Common myeloid progenitor, CD34-positive (primary cell): ENCODE data around the gene NOX5.

ENCODE experiments used
- CTCF ChIA-PET: fragments of 350-600 bp; sonication (Branson Sonifier 250); formaldehyde crosslinking; loops from one replicate; lab custom pipeline; 2021; ENCODE audit warnings: antibody characterized with exemption; lab: Charles Lee
- POLR2A ChIA-PET: fragments of 350-600 bp; sonication (Branson Sonifier 250); formaldehyde crosslinking; loops from one replicate; lab custom pipeline; 2021; ENCODE audit warnings: antibody characterized with exemption; lab: Charles Lee
- DNase-seq, 3 donors: peaks; one replicate each; pipeline versions ENCODE4 v3.0.0 to v3.0.0-alpha.2; 2013
- H3K27ac ChIP-seq, 2 experiments: 1 replicate in 1 of 2; 2 replicates in 1 of 2; pipeline ENCODE4 v1.7.0; 2013; ENCODE audit warnings: inconsistent platforms in 2 of 2, low read length in 2 of 2, mild to moderate bottlenecking in 2 of 2, low read depth in 1 of 2, moderate library complexity in 1 of 2; ENCODE audit not compliant: severe bottlenecking in 2 of 2, insufficient read depth in 1 of 2, poor library complexity in 1 of 2
- H3K27me3 ChIP-seq, 5 experiments: replicated peaks in 2 of 5; 1 replicate in 3 of 5; 2 replicates in 2 of 5; pipeline versions ENCODE4 v1.6.1 to v1.7.0; 2013; ENCODE audit warnings: low read length in 4 of 5, mild to moderate bottlenecking in 2 of 5, moderate library complexity in 2 of 5, inconsistent platforms in 1 of 5; ENCODE audit not compliant: insufficient read depth in 5 of 5, control insufficient read depth in 4 of 5
- H3K36me3 ChIP-seq, 4 experiments: 1 replicate in 2 of 4; 2 replicates in 2 of 4; pipeline versions ENCODE4 v1.6.1 to v1.7.0; 2013; ENCODE audit warnings: low read length in 3 of 4, control low read depth in 1 of 4, mild to moderate bottlenecking in 1 of 4; ENCODE audit not compliant: control insufficient read depth in 4 of 4, insufficient read depth in 4 of 4
- H3K4me1 ChIP-seq, 4 experiments: 1 replicate in 3 of 4; 2 replicates in 1 of 4; pipeline versions ENCODE4 v1.6.1 to v1.7.1; 2013; ENCODE audit warnings: low read length in 3 of 4, mild to moderate bottlenecking in 3 of 4, control low read depth in 1 of 4, inconsistent platforms in 1 of 4, moderate library complexity in 1 of 4; ENCODE audit not compliant: control insufficient read depth in 4 of 4, insufficient read depth in 4 of 4; ENCODE audit errors: control extremely low read depth in 1 of 4
- H3K4me3 ChIP-seq, 7 experiments: 1 replicate in 4 of 7; 2 replicates in 3 of 7; pipeline versions ENCODE4 v1.5.1 to v1.7.0; 2013; ENCODE audit warnings: mild to moderate bottlenecking in 7 of 7, low read length in 6 of 7, moderate library complexity in 6 of 7, inconsistent platforms in 2 of 7, low read depth in 2 of 7, control low read depth in 1 of 7; ENCODE audit not compliant: insufficient read depth in 4 of 7, control insufficient read depth in 1 of 7; ENCODE audit errors: extremely low read depth in 1 of 7
- H3K9me3 ChIP-seq, 5 experiments: 1 replicate in 4 of 5; 2 replicates in 1 of 5; pipeline versions ENCODE4 v1.6.1 to v1.7.1; 2013; ENCODE audit warnings: low read length in 4 of 5, mild to moderate bottlenecking in 2 of 5, inconsistent platforms in 1 of 5, low read depth in 1 of 5, moderate library complexity in 1 of 5; ENCODE audit not compliant: control insufficient read depth in 4 of 5, insufficient read depth in 2 of 5; ENCODE audit errors: control extremely low read depth in 1 of 5
- WGBS: methylation state at CpG from one replicate; pipeline ENCODE4 v1.1.5; 2013; ENCODE audit not compliant: insufficient coverage; 5-methylcytosine and 5-hydroxymethylcytosine counted together

Gene NOX5

DNA sequence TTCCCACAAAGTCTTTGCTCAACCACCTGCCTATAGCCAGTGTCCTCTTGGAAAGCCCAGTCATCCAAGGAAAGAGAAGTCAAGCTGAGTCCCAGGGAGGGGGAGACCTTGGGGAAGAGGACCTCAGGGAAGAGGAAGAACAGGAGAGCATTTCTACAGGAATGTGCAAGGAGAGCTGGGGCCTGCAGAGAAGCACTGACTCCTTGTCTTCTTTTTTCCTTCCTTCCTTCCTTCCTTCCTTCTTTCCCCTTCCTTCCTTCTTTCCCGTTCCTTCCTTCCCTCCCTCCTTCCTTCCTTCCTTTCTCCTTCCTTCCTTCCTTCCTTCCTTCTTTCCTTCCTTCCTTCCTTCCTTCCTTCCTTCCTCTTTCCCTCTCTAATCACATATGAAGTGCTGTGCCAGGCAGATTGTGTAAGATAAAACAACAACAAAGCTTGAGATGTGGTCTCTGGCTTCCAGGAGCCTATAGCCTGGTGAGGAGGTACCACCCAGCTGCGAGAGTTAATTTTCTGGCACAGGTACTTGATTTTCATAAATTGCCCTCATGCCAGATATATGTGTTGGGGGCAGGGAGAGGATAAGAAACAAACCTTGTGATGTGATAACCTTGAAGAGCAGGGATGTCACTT lies 70.0 kb downstream of the NOX5 start:
- Histone ChIP-seq H3K9me3 (no peaks in the 10 kb centered on the region), H3K4me1 (peaks cover 0 to 48% (median 19%) of the 10 kb centered on the region in 4 experiments), H3K36me3 (no peaks in the 10 kb centered on the region), H3K4me3 (no peak overlapping the region), H3K27ac (no peak overlapping the region), H3K27me3 (no peaks in the 10 kb centered on the region)
- ChIA-PET POLR2A (no interaction called here), CTCF (interaction anchor here (1.4 to 1.8 kb wide), 3 partner anchors 9 to 22 kb away, joined by 3 read pairs; no protein-coding TSS in a partner anchor)
- WGBS, result 100% methylated on average over 1 of the region's 2 CpGs
- no peak for DNase-seq

DNA sequence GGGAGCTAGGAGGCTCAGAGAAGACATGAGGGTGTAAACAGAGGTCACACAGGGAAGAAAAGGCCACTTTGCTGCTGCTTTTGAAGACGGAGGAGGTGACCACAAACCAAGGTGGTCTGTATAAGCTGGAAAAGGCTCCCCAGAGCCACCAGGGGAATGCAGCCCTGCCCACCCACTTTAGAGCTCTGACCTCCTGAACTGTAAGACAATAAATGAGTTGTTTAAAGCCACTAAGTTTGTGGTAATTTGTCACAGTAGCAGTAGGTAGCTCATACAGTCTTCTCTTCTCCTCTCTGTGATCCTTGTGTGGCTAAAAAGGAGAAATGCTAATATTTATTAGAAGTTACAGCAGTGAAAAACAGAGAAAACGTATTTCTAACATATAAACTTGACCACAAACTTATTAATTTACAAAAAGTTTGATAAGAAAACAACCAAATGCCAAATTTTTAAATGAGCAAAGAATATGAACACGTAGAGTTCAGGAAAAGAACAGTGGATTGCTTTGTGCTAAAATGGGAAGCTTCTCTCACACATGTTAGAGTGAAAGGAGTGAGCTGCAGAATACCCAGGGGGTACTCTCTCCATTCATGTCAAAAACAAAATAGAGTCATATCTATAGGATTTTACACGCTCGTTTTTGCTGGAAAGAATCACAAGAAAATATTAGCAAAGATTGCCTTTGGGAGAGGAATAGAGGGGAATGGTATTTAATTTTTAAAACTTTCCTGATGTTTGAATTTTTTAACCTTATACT lies 71.0 kb downstream of the NOX5 start:
- ChIA-PET POLR2A (no interaction called here), CTCF (interaction anchor here (1.4 kb wide), 1 partner anchor 14 kb away, joined by 3 read pairs; no protein-coding TSS in a partner anchor)
- 81% methylated on average over 1 of the region's 5 CpGs for WGBS
- Histone ChIP-seq H3K27ac (no peak overlapping the region), H3K9me3 (no peaks in the 10 kb centered on the region), H3K36me3 (no peaks in the 10 kb centered on the region), H3K27me3 (no peaks in the 10 kb centered on the region), H3K4me1 (peaks cover 0 to 57% (median 24%) of the 10 kb centered on the region in 4 experiments), H3K4me3 (no peak overlapping the region)
- DNase-seq, result no peak

DNA sequence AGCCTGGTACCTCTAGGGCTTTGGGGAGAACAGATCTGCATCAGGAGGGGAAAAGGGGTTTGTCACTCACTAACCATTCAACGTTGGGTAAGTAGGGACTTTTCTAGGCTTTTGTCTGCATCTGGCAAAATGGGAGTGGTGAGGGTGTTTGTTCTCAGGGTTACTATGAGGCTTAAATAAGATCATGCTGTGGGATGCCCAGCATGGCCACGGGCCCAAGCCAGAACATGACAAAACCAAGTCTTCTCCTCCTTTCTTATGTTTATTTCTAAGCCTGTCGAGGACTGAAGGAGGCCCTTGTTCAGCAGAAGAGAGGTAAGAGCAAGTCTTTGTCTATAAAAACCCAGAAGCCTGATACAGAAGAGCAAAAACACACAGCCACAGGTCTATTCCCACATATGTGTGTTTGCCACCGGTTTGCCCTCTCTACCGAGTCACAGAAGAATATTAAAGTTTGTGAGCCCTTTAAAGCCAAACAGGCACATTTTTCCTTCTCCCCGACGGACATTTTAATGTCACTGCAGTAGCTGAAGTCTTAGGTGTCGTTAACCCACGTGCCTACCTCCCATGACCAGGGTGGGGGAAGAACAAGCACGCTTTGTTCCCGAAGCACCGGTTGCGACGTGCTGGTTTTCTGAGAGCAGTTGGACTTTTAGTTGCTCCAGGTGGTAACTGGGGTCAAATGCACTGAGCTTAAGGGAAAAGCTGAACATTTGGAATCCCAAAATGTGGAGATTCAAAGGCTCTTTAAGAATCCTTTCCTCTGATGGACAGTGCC lies 72.1 kb downstream of the NOX5 start:
- 90% methylated on average over 13 of the region's 14 CpGs for WGBS
- ChIA-PET POLR2A (no interaction called here), CTCF (interaction anchor here (0.6 kb wide), 1 partner anchor 635 kb away, joined by 3 read pairs; no protein-coding TSS in a partner anchor)
- Histone ChIP-seq H3K4me1 (peaks cover 0 to 46% (median 19%) of the 10 kb centered on the region in 4 experiments), H3K4me3 (no peak overlapping the region), H3K9me3 (no peaks in the 10 kb centered on the region), H3K36me3 (no peaks in the 10 kb centered on the region), H3K27me3 (no peaks in the 10 kb centered on the region), H3K27ac (no peak overlapping the region)
- no peak for DNase-seq

DNA sequence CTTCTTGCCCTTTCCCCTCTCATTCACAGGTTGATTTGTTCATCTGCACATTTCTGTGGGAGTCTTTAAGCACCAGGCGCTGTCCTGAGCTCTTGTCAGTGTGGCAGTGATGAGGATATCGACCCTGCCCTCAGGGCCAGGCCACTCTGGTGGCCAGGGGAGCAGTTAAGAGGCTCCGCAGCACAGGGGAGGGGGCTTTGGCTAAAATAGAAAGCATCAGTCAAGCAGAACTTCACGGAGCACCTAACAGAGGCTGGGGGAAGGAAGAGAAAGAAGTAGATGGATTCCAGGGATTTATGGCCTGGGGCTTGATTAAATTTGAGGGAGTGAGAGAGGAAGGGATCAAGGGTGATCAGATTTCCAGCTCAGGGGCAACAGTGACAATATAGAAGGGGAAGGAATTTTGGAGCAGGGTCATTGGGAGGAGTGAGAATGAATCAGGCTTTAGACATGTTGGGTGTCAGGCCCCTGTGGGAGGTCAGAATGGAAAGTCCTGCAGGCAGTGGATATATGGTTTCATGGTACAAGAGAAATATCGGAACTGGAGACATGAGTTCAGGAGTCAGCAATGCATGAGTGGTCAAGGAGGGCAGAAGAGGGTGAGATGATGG lies 73.0 kb downstream of the NOX5 start:
- DNase-seq, result no peak
- peaks cover 0 to 38% (median 17%) of the 10 kb centered on the region in 4 experiments for H3K4me1 ChIP-seq
- ChIA-PET POLR2A (no interaction called here), CTCF (interaction anchor here (0.6 kb wide), 1 partner anchor 636 kb away, joined by 3 read pairs; no protein-coding TSS in a partner anchor)
- WGBS, result 100% methylated on average over 4 of the region's 5 CpGs
- no peaks in the 10 kb centered on the region for H3K9me3 ChIP-seq
- no peaks in the 10 kb centered on the region for H3K27me3 ChIP-seq
- no peak overlapping the region for H3K27ac ChIP-seq
- no peak overlapping the region for H3K4me3 ChIP-seq
- H3K36me3 ChIP-seq, result no peaks in the 10 kb centered on the region

DNA sequence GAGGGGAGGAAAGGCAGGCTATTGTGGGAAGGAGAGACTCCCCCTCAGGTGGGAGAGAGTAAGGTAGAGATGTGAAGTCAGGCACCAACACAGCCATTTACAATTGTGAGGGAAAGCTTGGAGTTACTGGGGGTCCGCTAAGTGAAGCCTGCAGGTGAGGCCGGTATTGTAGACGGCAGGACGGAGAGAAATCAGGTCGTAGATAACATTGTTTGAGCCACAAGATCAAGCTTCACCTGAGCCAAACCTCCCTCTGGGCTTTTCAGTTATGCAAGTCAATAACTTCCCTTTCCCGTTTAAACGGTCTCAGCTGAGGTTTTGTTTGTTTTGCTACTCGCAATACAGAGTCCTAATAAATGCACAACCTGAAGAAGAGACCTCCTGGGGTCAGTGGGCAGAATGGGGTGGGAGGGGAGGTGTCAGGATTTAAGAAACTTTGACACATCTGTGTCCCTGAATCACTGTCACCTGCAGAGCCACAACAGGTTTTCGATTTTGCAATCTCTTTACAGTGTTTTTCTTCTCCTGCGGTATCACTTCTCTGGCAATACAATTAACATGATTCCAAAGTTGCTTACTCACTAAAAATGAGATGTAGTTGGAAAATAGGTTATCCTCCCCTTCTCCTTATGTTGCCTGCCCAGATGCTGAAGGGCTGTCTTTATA lies 73.9 kb downstream of the NOX5 start:
- no peaks in the 10 kb centered on the region for H3K27me3 ChIP-seq
- no peak overlapping the region for H3K27ac ChIP-seq
- ChIA-PET CTCF (no interaction called here), POLR2A (interaction anchor here (0.6 kb wide), 1 partner anchor 87 kb away, joined by 3 read pairs; no protein-coding TSS in a partner anchor)
- 4% methylated on average over 8 of the region's 10 CpGs for WGBS
- H3K36me3 ChIP-seq, result no peaks in the 10 kb centered on the region
- DNase-seq, result peak in 2 of 3 donors; percentile 40 to 54
- peak overlapping the region in 1 of 7 experiments; percentile 31 for H3K4me3 ChIP-seq
- H3K9me3 ChIP-seq, result no peaks in the 10 kb centered on the region
- peaks cover 0 to 39% (median 23%) of the 10 kb centered on the region in 4 experiments for H3K4me1 ChIP-seq

DNA sequence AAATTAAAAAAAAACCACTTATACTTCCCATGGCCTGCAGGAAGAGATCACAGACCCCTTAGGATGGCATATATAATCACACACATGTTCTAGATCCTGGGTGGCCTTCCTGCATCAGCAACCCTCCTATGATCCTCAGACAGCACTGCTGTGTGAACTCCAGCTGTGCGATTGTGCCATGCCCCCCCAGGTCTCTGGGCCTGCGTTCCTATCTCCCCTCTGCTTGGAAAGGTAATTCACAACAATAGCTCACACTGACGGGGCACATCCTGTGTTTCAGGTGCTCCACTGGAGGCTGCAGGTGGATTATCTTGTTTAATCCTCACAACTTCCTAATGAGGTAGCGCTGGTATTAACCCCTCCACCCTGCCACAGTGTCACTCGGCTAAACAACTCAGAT lies 74.8 kb downstream of the NOX5 start:
- Histone ChIP-seq H3K36me3 (no peaks in the 10 kb centered on the region), H3K4me1 (peaks cover 0 to 37% (median 24%) of the 10 kb centered on the region in 4 experiments), H3K27ac (no peak overlapping the region), H3K27me3 (no peaks in the 10 kb centered on the region), H3K4me3 (no peak overlapping the region), H3K9me3 (no peaks in the 10 kb centered on the region)
- 93% methylated on average over 3 of the region's 5 CpGs for WGBS
- DNase-seq, result no peak
- CTCF ChIA-PET, result no interaction called here
- POLR2A ChIA-PET, result no interaction called here
